Natural killer cell (primary cell): Measurements from ENCODE around the gene IL37. TPM values are rescaled to one million over a fixed set of nuclear protein-coding genes. Genes with fewer than 3 reads are reported as not detected.

Experiments
- ATAC-seq, 3 donors: fragments of 150-1000 bp in 2 of 3; fragments of 200-7000 bp in 1 of 3; cut with Tn5 transposase; 1 replicate in 1 of 3; 2 replicates in 2 of 3; pipeline ENCODE4 v1.10.0; 2021; ENCODE audit warnings: mild to moderate bottlenecking in 2 of 3, moderate library complexity in 2 of 3
- DNase-seq, 2 donors: peaks; one replicate each; pipeline versions ENCODE4 v3.0.0 to v3.0.0-alpha.2; 2013 to 2021; ENCODE audit warnings: mixed read lengths in 1 of 2
- H3K27ac ChIP-seq: one replicate; pipeline ENCODE4 v1.5.1; 2013; ENCODE audit warnings: mild to moderate bottlenecking, low read length
- H3K27me3 ChIP-seq: one replicate; pipeline ENCODE4 v1.6.1; 2013; ENCODE audit warnings: low read length; ENCODE audit not compliant: control insufficient read depth, insufficient read depth
- H3K36me3 ChIP-seq: one replicate; pipeline ENCODE4 v1.6.1; 2013; ENCODE audit warnings: low read length; ENCODE audit not compliant: control insufficient read depth, insufficient read depth
- H3K4me1 ChIP-seq: one replicate; pipeline ENCODE4 v1.6.1; 2013; ENCODE audit warnings: low read length; ENCODE audit not compliant: control insufficient read depth, insufficient read depth
- H3K4me3 ChIP-seq: one replicate; pipeline ENCODE4 v1.5.1; 2013; ENCODE audit warnings: low read length
- H3K9me3 ChIP-seq: one replicate; pipeline ENCODE4 v1.6.1; 2013; ENCODE audit warnings: low read length; ENCODE audit not compliant: control insufficient read depth, insufficient read depth
- H3K27ac Mint-ChIP-seq, 2 donors: one replicate each; pipeline ENCODE4 v1.8.0; 2022; ENCODE audit warnings: mild to moderate bottlenecking in 2 of 2, mixed read lengths in 2 of 2, moderate library complexity in 1 of 2
- H3K27me3 Mint-ChIP-seq, 2 donors: one replicate each; pipeline ENCODE4 v1.8.0; 2022; ENCODE audit warnings: low read depth in 2 of 2, mixed read lengths in 2 of 2
- H3K36me3 Mint-ChIP-seq: one replicate; pipeline ENCODE4 v1.8.0; 2022; ENCODE audit warnings: mixed read lengths
- H3K4me1 Mint-ChIP-seq, 2 donors: one replicate each; pipeline ENCODE4 v1.8.0; 2022; ENCODE audit warnings: mixed read lengths in 2 of 2
- H3K4me3 Mint-ChIP-seq: one replicate; pipeline ENCODE4 v1.8.0; 2022; ENCODE audit warnings: mild to moderate bottlenecking, moderate library complexity, mixed read lengths
- H3K9me3 Mint-ChIP-seq, 2 donors: one replicate each; pipeline ENCODE4 v1.8.0; 2022; ENCODE audit warnings: mixed read lengths in 2 of 2
- WGBS: methylation state at CpG from one replicate; pipeline ENCODE4 v1.1.7; 2013; ENCODE audit warnings: missing lambda C conversion rate; ENCODE audit not compliant: insufficient coverage; 5-methylcytosine and 5-hydroxymethylcytosine counted together
- intact Hi-C: fragments of 100-400 bp; cut with micrococcal nuclease; formaldehyde crosslinking; loops from one replicate; pipeline ENCODE4 v1.14.2; 2022
- total RNA-seq, 4 donors: library from RNA; stranded (reverse); fragments of 120-200 nt in 1 of 4; gene quantifications; one replicate each; pipeline versions ENCODE4 v1.2.3 to v1.2.4, GENCODE V29; 2013 to 2022
- TF ChIP-seq, protein P1 (sequence below): fragments of 200-600 bp; IDR thresholded peaks from one replicate; pipeline ENCODE4 v1.8.0; 2022; ENCODE audit warnings: antibody characterized with exemption

IL37 gene
- total RNA-seq, 3 donors from 2014 or later (not counting 1 experiment from before 2014, with no cell fraction given), result not detected

DNA sequence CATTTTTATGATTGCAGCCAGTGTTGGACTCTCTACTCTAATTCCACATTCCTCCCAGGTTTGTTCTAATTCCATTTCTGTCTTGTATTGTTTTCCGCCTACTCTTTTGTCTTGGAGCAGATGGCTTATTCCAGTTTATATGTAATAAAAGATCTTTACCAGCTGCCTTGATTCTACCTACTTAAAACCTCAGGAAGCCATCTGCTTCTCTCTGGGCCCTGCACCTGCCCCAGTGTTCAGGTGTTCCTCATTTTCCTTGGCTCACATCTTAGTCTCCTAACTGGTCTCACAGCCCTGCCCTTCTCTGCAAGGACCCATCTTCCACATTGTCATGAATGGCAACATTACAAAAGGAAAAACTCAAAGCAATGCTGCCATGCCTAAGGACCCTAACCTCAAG lies 21.0 kb upstream of the IL37 start:
- 86% methylated on average over 1 of the region's 1 CpG for WGBS
- intact Hi-C loops, result loop anchor here (10.0 kb wide), 1 partner anchor 65 kb away; no protein-coding TSS in a partner anchor

DNA sequence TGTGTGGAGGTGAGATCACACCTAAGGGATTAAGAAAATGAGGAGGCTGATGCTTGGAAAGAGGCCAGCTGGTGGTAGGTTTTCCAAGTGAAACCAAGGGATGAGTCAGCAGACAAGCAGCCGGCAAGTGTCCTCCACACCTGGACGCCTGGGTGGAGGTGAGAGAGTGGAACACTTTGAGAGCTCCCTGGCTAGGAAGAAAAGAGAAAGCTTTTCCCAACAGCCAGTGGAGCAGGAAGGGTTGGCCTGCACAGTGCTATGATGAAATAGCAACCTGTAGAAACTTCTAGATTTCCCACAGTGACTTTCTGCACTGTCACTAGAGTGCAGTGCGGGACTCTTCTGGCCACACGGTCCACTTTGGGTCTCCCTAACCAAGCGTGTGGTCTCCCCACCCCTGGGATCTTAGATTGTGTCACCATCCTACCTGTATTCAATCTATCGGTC lies 19.6 kb upstream of the IL37 start:
- H3K27ac Mint-ChIP-seq, result no peak overlapping the region
- intact Hi-C loops, result no loop called here
- H3K9me3 Mint-ChIP-seq, result no peaks in the 10 kb centered on the region
- no peaks in the 10 kb centered on the region for H3K9me3 ChIP-seq
- H3K36me3 ChIP-seq, result no peaks in the 10 kb centered on the region
- ATAC-seq, result no peak
- H3K4me1 ChIP-seq, result no peaks in the 10 kb centered on the region
- H3K27ac ChIP-seq, result no peak overlapping the region
- TF ChIP-seq, protein P1, sequence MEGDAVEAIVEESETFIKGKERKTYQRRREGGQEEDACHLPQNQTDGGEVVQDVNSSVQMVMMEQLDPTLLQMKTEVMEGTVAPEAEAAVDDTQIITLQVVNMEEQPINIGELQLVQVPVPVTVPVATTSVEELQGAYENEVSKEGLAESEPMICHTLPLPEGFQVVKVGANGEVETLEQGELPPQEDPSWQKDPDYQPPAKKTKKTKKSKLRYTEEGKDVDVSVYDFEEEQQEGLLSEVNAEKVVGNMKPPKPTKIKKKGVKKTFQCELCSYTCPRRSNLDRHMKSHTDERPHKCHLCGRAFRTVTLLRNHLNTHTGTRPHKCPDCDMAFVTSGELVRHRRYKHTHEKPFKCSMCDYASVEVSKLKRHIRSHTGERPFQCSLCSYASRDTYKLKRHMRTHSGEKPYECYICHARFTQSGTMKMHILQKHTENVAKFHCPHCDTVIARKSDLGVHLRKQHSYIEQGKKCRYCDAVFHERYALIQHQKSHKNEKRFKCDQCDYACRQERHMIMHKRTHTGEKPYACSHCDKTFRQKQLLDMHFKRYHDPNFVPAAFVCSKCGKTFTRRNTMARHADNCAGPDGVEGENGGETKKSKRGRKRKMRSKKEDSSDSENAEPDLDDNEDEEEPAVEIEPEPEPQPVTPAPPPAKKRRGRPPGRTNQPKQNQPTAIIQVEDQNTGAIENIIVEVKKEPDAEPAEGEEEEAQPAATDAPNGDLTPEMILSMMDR, result no peak
- H3K27me3 Mint-ChIP-seq, result peaks cover 0 to under 1% of the 10 kb centered on the region in 2 donors
- no peaks in the 10 kb centered on the region for H3K4me1 Mint-ChIP-seq
- H3K36me3 Mint-ChIP-seq, result no peaks in the 10 kb centered on the region
- H3K27me3 ChIP-seq, result no peaks in the 10 kb centered on the region
- 85% methylated on average over 6 of the region's 6 CpGs for WGBS
- no peak overlapping the region for H3K4me3 Mint-ChIP-seq
- DNase-seq, result no peak
- H3K4me3 ChIP-seq, result no peak overlapping the region

More for the DNA sequence above, 21.0 kb upstream of the IL37 start:
- H3K4me1 ChIP-seq, result peaks cover under 1% of the 10 kb centered on the region
- H3K27ac ChIP-seq, result no peak overlapping the region
- no peaks in the 10 kb centered on the region for H3K36me3 ChIP-seq
- TF ChIP-seq, protein P1, result no peak
- H3K4me3 Mint-ChIP-seq, result no peak overlapping the region
- H3K4me3 ChIP-seq, result no peak overlapping the region
- no peaks in the 10 kb centered on the region for H3K36me3 Mint-ChIP-seq
- no peaks in the 10 kb centered on the region for H3K9me3 Mint-ChIP-seq
- H3K27me3 Mint-ChIP-seq, result peaks cover 0 to 3% of the 10 kb centered on the region in 2 donors
- no peak overlapping the region for H3K27ac Mint-ChIP-seq
- no peaks in the 10 kb centered on the region for H3K27me3 ChIP-seq
- no peaks in the 10 kb centered on the region for H3K9me3 ChIP-seq
- peaks cover 3 to 5% of the 10 kb centered on the region in 2 donors for H3K4me1 Mint-ChIP-seq
- ATAC-seq (no peak), DNase-seq (no peak)

DNA sequence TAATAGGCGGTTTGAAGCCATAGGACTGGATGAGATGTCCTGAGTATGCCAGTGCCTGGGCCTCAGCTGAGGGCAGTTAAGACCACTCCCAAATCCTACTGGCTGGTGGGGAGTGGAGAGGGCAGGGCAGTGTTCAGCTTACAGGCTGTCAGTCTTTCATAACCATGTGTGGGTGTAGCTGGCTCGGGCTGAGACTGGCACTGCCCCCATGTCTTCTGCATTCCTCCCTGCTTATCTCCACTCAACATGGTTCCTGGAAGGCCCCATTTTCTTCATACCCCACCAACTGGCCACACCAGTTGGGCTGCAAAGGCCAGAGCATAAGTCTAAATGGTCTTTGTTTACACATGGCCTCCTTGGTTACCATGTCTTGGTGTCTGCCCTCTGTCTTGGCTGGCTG lies 17.2 kb upstream of the IL37 start:
- Histone ChIP-seq H3K27ac (no peak overlapping the region), H3K4me1 (no peaks in the 10 kb centered on the region), H3K27me3 (no peaks in the 10 kb centered on the region), H3K9me3 (no peaks in the 10 kb centered on the region), H3K4me3 (no peak overlapping the region), H3K36me3 (no peaks in the 10 kb centered on the region)
- intact Hi-C loops, result no loop called here
- H3K4me1 Mint-ChIP-seq, result no peaks in the 10 kb centered on the region
- no peak overlapping the region for H3K27ac Mint-ChIP-seq
- peaks cover 0 to 11% of the 10 kb centered on the region in 2 donors for H3K27me3 Mint-ChIP-seq
- no peak overlapping the region for H3K4me3 Mint-ChIP-seq
- ATAC-seq, result no peak
- no peaks in the 10 kb centered on the region for H3K36me3 Mint-ChIP-seq
- no peak for DNase-seq
- WGBS, result 97% methylated on average over 2 of the region's 2 CpGs
- TF ChIP-seq, protein P1, result no peak
- no peaks in the 10 kb centered on the region for H3K9me3 Mint-ChIP-seq
